Right cardiac atrium (tissue), 5 donors: ENCODE measurements around the gene STIM1. TPM values are rescaled to one million over a fixed set of nuclear protein-coding genes. Genes with fewer than 3 reads are reported as not detected.
"Not testable (repeated sequence)": the region's sequence is repeated elsewhere in the genome, so short reads cannot be mapped to it uniquely, and the experiment has no call there.

Source experiments
- ATAC-seq, 2 donors: fragments of 200-7000 bp; cut with Tn5 transposase; one replicate each; pipeline versions ENCODE4 v1.8.0 to v1.9.1; 2020; ENCODE audit warnings: moderate library complexity in 2 of 2, mild to moderate bottlenecking in 1 of 2
- DNase-seq, 3 donors: peaks; one replicate each; pipeline ENCODE4 v3.0.0-alpha.2; 2020
- H3K27ac ChIP-seq: one replicate; pipeline ENCODE4 v1.5.1; 2013; ENCODE audit warnings: mild to moderate bottlenecking, low read length, control low read depth, moderate library complexity
- H3K27me3 ChIP-seq: one replicate; pipeline ENCODE4 v1.6.1; 2013; ENCODE audit not compliant: control insufficient read depth, insufficient read depth
- H3K4me1 ChIP-seq: one replicate; pipeline ENCODE4 v1.6.1; 2013; ENCODE audit warnings: low read length; ENCODE audit not compliant: control insufficient read depth, insufficient read depth
- H3K4me3 ChIP-seq: one replicate; pipeline ENCODE4 v1.5.1; 2013; ENCODE audit warnings: low read length, control low read depth
- H3K9me3 ChIP-seq: one replicate; pipeline ENCODE4 v1.6.1; 2013; ENCODE audit warnings: low read length; ENCODE audit not compliant: control insufficient read depth
- WGBS: extraction: QIAGEN DNeasy Blood & Tissue Kit; methylation state at CpG from one replicate; pipeline ENCODE4 v1.1.7; 2013; 5-methylcytosine and 5-hydroxymethylcytosine counted together
- intact Hi-C, 4 donors: fragments of 100-400 bp; cut with DNase I; formaldehyde crosslinking; loops; one replicate each; pipeline versions ENCODE4 v1.11.0 to v1.14.0; 2022 to 2023
- polyA plus RNA-seq: library from polyadenylated mRNA; stranded (reverse); fragments of 200-250 nt; gene quantifications from one replicate; pipeline ENCODE4 v1.2.3, GENCODE V29; 2013
- total RNA-seq, 4 donors: library from RNA; stranded (reverse); fragmentation: NEBNext Ultra II Directional; extraction: Animal tissue kit (Norgen Biotek cat#: 25700); gene quantifications; one replicate each; pipeline ENCODE4 v1.2.1, GENCODE V29; 2021
- donor health status: healthy with polysubstance abuse.
- donor health status: DM: no; HTN: yes; CAD: no.
- donor health status: DM: no; HTN: no; CAD: no.
- donor health status: DM: no; HTN: yes; CAD: no; lungs with severe emphysema.
- donor health status: DM: yes; HTN: yes; CAD: no.

Gene STIM1
- total and polyA plus RNA-seq, 5 donors = 10.8 to 19.3 (median 15.8) TPM

GRCh38 chr11:3996651-3997050 lies 141.2 kb downstream of the STIM1 start:
- peaks cover 2% of the 10 kb centered on the region for H3K27me3 ChIP-seq
- no peak overlapping the region for H3K4me3 ChIP-seq
- ATAC-seq (no peak), DNase-seq (no peak)
- peaks cover 6% of the 10 kb centered on the region for H3K4me1 ChIP-seq
- H3K9me3 ChIP-seq = no peaks in the 10 kb centered on the region
- 94% methylated on average over 1 of the region's 1 CpG for WGBS
- intact Hi-C loops = no loop called here
- H3K27ac ChIP-seq = no peak overlapping the region

GRCh38 chr11:4004753-4005152 lies 149.3 kb downstream of the STIM1 start:
- DNase-seq, H3K4me1 ChIP-seq, H3K27ac ChIP-seq, ATAC-seq, intact Hi-C loops, H3K9me3 ChIP-seq, H3K27me3 ChIP-seq, H3K4me3 ChIP-seq: not testable (repeated sequence)
- WGBS = 92% methylated on average over 1 of the region's 1 CpG

- no peak for ATAC-seq
- intact Hi-C loops = no loop called here
- H3K4me3 ChIP-seq = no peak overlapping the region
- H3K27me3 ChIP-seq = no peaks in the 10 kb centered on the region
- no peak overlapping the region for H3K27ac ChIP-seq
- no peaks in the 10 kb centered on the region for H3K9me3 ChIP-seq
- no peak for DNase-seq
- no peaks in the 10 kb centered on the region for H3K4me1 ChIP-seq
- WGBS = 86% methylated on average over 3 of the region's 3 CpGs
These were observed 151.6 kb downstream of the STIM1 start for GRCh38 chr11:4006946-4007680.

GRCh38 chr11:4008116-4008515 lies 152.7 kb downstream of the STIM1 start:
- ATAC-seq (no peak), DNase-seq (no peak)
- Histone ChIP-seq H3K27me3 (no peaks in the 10 kb centered on the region), H3K27ac (no peak overlapping the region), H3K9me3 (no peaks in the 10 kb centered on the region), H3K4me3 (no peak overlapping the region), H3K4me1 (no peaks in the 10 kb centered on the region)
- intact Hi-C loops = no loop called here

GRCh38 chr11:4016602-4017001 lies 161.1 kb downstream of the STIM1 start:
- H3K4me3 ChIP-seq, H3K4me1 ChIP-seq, intact Hi-C loops, H3K9me3 ChIP-seq, H3K27ac ChIP-seq, H3K27me3 ChIP-seq, ATAC-seq: not testable (repeated sequence)
- DNase-seq = peak in 1 of 3 donors; percentile 21
- WGBS = 94% methylated on average over 9 of the region's 9 CpGs

GRCh38 chr11:4017129-4017528 lies 161.7 kb downstream of the STIM1 start:
- intact Hi-C loops = no loop called here
- Histone ChIP-seq H3K27me3 (no peaks in the 10 kb centered on the region), H3K27ac (no peak overlapping the region), H3K4me1 (no peaks in the 10 kb centered on the region), H3K4me3 (no peak overlapping the region), H3K9me3 (no peaks in the 10 kb centered on the region)
- no peak for ATAC-seq
- 95% methylated on average over 3 of the region's 3 CpGs for WGBS
- DNase-seq = no peak

- no peaks in the 10 kb centered on the region for H3K9me3 ChIP-seq
These were observed 163.2 kb downstream of the STIM1 start for GRCh38 chr11:4018641-4019040.

GRCh38 chr11:4019891-4020290 lies 164.4 kb downstream of the STIM1 start:
- 88% methylated on average over 3 of the region's 3 CpGs for WGBS
- Histone ChIP-seq H3K9me3 (no peaks in the 10 kb centered on the region), H3K27me3 (no peaks in the 10 kb centered on the region), H3K4me3 (no peak overlapping the region), H3K4me1 (no peaks in the 10 kb centered on the region), H3K27ac (no peak overlapping the region)
- no peak for DNase-seq
- ATAC-seq = no peak
- intact Hi-C loops = no loop called here

More at GRCh38 chr11:4018641-4019040, 163.2 kb downstream of the STIM1 start:
- H3K4me1 ChIP-seq = no peaks in the 10 kb centered on the region
- DNase-seq (no peak), ATAC-seq (no peak)
- 94% methylated on average over 2 of the region's 2 CpGs for WGBS
- H3K27ac ChIP-seq = no peak overlapping the region
- no peak overlapping the region for H3K4me3 ChIP-seq
- H3K27me3 ChIP-seq = no peaks in the 10 kb centered on the region
- intact Hi-C loops = no loop called here

GRCh38 chr11:4022669-4023068 lies 167.2 kb downstream of the STIM1 start:
- Histone ChIP-seq H3K9me3 (no peaks in the 10 kb centered on the region), H3K27me3 (no peaks in the 10 kb centered on the region), H3K27ac (no peak overlapping the region), H3K4me3 (no peak overlapping the region), H3K4me1 (no peaks in the 10 kb centered on the region)
- intact Hi-C loops = no loop called here
- ATAC-seq = no peak
- WGBS = 97% methylated on average over 5 of the region's 5 CpGs
- DNase-seq = no peak

GRCh38 chr11:4025248-4025966 lies 169.9 kb downstream of the STIM1 start:
- WGBS = 39% methylated on average over 3 of the region's 3 CpGs
- peaks cover 1% of the 10 kb centered on the region for H3K4me1 ChIP-seq
- intact Hi-C loops = no loop called here
- H3K9me3 ChIP-seq = no peaks in the 10 kb centered on the region
- DNase-seq (no peak), ATAC-seq (peak; percentile 70 to 78)
- no peaks in the 10 kb centered on the region for H3K27me3 ChIP-seq
- peak overlapping the region; percentile 58 for H3K27ac ChIP-seq
- H3K4me3 ChIP-seq = peak overlapping the region; percentile 3

- Histone ChIP-seq H3K4me3 (peak overlapping the region; percentile 3), H3K9me3 (no peaks in the 10 kb centered on the region), H3K27ac (no peak overlapping the region), H3K4me1 (peaks cover 1% of the 10 kb centered on the region), H3K27me3 (no peaks in the 10 kb centered on the region)
- DNase-seq (no peak), ATAC-seq (peak; percentile 73 to 80)
- intact Hi-C loops = no loop called here
- WGBS = 13% methylated on average over 2 of the region's 2 CpGs
These were observed 170.5 kb downstream of the STIM1 start for GRCh38 chr11:4025967-4026324.
